ENCODE measurements around the gene NFATC4. TPM values are rescaled to one million over a fixed set of nuclear protein-coding genes. Genes with fewer than 3 reads are reported as not detected.

Gene NFATC4
- total RNA-seq, 2 donors from 2014 or later: 24.8 to 34.1 TPM

DNA sequence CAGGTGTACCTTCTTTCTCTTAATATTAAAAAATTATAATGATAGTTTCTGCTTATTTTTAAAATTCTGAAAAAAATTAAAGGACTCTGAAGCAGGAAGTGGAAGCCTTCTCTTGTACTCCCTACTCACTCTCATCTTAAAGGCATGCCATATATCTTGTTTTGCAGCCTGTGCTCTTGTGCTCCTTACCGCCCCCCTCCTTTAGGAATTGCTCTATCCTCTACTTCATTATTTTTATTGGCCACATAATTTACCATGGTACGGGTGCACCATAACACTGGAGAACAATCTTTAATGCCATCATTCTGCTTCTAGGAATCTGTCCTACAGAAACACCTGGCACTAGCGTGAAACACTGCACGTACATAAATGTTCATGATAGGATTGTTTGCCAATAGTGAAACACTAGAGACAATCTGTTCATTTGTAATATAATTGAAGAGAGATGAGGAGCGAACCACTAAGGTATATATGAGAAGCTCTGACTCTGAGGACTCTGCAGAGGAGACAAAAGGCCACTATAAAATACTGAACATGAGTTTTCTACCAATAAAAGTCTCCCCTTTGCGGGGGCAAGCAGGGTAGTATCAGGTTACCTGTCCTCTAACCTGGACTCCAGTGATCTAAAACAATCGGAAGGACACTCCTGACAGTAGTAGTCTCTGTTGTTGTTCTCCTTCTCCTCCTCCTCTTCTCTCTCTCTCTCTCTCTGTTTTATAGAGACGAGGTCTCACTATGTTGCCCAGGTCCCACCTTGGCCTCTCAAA lies 24.5 kb downstream of the NFATC4 start:
- Mint-ChIP-seq H3K9me3 (no peaks in the 10 kb centered on the region), H3K36me3 (ENCODE audit: low read depth) (no peaks in the 10 kb centered on the region), H3K4me1 (peaks cover 31% of the 10 kb centered on the region), H3K27ac (no peak overlapping the region), H3K4me3 (no peak overlapping the region), H3K27me3 (ENCODE audit: insufficient read depth) (peaks cover 25% of the 10 kb centered on the region)
- TF ChIP-seq, protein P1, sequence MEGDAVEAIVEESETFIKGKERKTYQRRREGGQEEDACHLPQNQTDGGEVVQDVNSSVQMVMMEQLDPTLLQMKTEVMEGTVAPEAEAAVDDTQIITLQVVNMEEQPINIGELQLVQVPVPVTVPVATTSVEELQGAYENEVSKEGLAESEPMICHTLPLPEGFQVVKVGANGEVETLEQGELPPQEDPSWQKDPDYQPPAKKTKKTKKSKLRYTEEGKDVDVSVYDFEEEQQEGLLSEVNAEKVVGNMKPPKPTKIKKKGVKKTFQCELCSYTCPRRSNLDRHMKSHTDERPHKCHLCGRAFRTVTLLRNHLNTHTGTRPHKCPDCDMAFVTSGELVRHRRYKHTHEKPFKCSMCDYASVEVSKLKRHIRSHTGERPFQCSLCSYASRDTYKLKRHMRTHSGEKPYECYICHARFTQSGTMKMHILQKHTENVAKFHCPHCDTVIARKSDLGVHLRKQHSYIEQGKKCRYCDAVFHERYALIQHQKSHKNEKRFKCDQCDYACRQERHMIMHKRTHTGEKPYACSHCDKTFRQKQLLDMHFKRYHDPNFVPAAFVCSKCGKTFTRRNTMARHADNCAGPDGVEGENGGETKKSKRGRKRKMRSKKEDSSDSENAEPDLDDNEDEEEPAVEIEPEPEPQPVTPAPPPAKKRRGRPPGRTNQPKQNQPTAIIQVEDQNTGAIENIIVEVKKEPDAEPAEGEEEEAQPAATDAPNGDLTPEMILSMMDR (conservative IDR thresholded peaks at IDR 0.05): peak; percentile 35
- H3K36me3 ChIP-seq (ENCODE audit: control insufficient read depth, insufficient read depth, low read length): no peaks in the 10 kb centered on the region
- H3K9me3 ChIP-seq (ENCODE audit: control insufficient read depth, low read length): no peaks in the 10 kb centered on the region
- 87 to 90% methylated on average over 5 to 8 of the region's 8 CpGs for WGBS, 2 experiments (ENCODE audit: insufficient coverage in 1 of 2, insufficient read length in 1 of 2)
- peaks cover 11% of the 10 kb centered on the region for H3K27me3 ChIP-seq (ENCODE audit: control insufficient read depth, insufficient read depth, low read length, poor library complexity, severe bottlenecking)
- peaks cover 4% of the 10 kb centered on the region for H3K4me1 ChIP-seq (ENCODE audit: control insufficient read depth, insufficient read depth, low read length)
- H3K9ac ChIP-seq (ENCODE audit: extremely low read depth, low read length, poor library complexity, severe bottlenecking): no peak overlapping the region
- no peak for DNase-seq
- H3K4me3 ChIP-seq (ENCODE audit: low read length): no peak overlapping the region
- no peak overlapping the region for H3K27ac ChIP-seq (ENCODE audit: low read depth, low read length)

DNA sequence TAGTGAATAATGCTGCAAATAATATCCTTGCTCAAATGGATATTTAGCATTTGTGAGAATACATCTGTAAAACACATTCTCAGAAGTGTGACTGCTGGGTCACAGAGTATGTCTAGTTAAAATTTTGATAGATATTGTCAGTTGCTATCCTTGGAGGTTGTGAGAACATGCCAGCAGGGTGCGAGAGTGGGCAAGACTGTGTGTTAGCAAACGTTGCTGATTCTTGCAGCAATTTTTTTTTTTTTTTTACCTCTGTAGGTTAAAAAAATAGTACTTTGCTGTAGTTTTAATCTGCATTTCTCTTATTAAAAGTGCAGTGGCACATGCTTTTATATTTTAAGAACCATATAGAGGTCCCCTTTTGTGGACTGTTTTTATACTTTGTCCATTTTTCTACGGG lies 26.3 kb downstream of the NFATC4 start:
- peaks cover 18% of the 10 kb centered on the region for H3K27me3 Mint-ChIP-seq (ENCODE audit: insufficient read depth)
- 70% methylated on average over 3 of the region's 3 CpGs; no CpG with 5 or more reads in 1 of the 2 experiments for WGBS, 2 experiments (ENCODE audit: insufficient coverage in 1 of 2, insufficient read length in 1 of 2)

DNA sequence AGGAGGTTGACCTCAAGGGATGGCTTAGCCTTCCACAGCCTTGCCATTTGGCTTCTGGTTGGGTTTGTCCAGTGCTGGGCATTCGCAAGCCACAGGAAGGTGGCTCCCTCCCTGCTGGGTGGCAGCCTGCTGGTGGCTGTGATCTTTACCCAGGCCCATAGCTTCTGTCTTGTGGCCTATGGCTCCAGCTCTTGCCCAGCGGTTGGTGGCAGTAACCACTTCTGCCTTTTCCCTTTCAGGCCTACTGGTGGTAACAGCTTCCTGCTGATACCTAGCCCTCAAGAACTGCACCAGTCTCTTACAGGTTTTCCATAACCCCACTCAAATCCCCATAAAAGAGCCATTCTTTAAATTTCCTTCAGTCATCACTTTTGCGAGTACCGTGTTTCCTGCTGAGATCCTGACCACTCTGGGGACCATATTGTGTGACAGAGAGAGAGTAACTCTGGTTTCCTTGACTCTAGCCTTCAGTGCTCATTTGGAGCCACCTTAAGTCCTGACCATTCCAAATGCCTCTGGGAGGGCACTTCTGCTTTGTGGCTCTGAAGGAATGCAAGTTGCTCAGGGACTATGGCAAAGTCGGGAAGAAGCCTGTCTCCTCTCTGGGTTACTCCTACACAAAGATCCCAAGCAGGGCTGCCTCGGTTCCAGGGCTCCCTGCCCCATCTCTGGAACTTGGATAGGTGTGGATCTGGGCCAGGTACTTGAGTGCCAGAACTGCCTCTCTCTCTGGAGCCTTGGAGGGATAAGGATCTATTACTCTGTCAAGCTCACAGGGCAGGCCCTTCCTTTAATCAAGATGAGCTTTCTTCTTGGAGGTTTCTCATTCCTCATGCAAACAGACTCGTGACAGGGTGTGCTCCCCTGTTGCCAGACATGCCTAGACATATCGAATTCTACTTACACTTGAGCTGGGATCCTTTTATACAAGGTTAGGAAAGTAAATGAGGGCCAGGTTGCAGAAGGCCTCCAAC lies 27.9 kb downstream of the NFATC4 start:
- no peak overlapping the region for H3K4me3 ChIP-seq (ENCODE audit: low read length)
- H3K4me3 Mint-ChIP-seq: no peak overlapping the region
- DNase-seq: no peak
- peaks cover 3% of the 10 kb centered on the region for H3K4me1 ChIP-seq (ENCODE audit: control insufficient read depth, insufficient read depth, low read length)
- peaks cover 12% of the 10 kb centered on the region for H3K27me3 Mint-ChIP-seq (ENCODE audit: insufficient read depth)
- no peak overlapping the region for H3K27ac ChIP-seq (ENCODE audit: low read depth, low read length)
- no peaks in the 10 kb centered on the region for H3K36me3 ChIP-seq (ENCODE audit: control insufficient read depth, insufficient read depth, low read length)
- WGBS, 2 experiments (ENCODE audit: insufficient coverage in 1 of 2, insufficient read length in 1 of 2): 89% methylated on average over 7 to 8 of the region's 8 CpGs
- H3K27ac Mint-ChIP-seq: no peak overlapping the region
- peaks cover 5% of the 10 kb centered on the region for H3K27me3 ChIP-seq (ENCODE audit: control insufficient read depth, insufficient read depth, low read length, poor library complexity, severe bottlenecking)
- H3K36me3 Mint-ChIP-seq (ENCODE audit: low read depth): no peaks in the 10 kb centered on the region
- H3K4me1 Mint-ChIP-seq: peaks cover 28% of the 10 kb centered on the region
- TF ChIP-seq, protein P1 (conservative IDR thresholded peaks at IDR 0.05): no peak
- no peak overlapping the region for H3K9ac ChIP-seq (ENCODE audit: extremely low read depth, low read length, poor library complexity, severe bottlenecking)
- no peaks in the 10 kb centered on the region for H3K9me3 Mint-ChIP-seq
- H3K9me3 ChIP-seq (ENCODE audit: control insufficient read depth, low read length): no peaks in the 10 kb centered on the region

More for the DNA sequence above, 26.3 kb downstream of the NFATC4 start:
- Mint-ChIP-seq H3K36me3 (ENCODE audit: low read depth) (no peaks in the 10 kb centered on the region), H3K4me3 (no peak overlapping the region), H3K4me1 (peaks cover 21% of the 10 kb centered on the region), H3K9me3 (no peaks in the 10 kb centered on the region), H3K27ac (no peak overlapping the region)
- Histone ChIP-seq H3K9me3 (ENCODE audit: control insufficient read depth, low read length) (no peaks in the 10 kb centered on the region), H3K9ac (ENCODE audit: extremely low read depth, low read length, poor library complexity, severe bottlenecking) (no peak overlapping the region), H3K4me3 (ENCODE audit: low read length) (no peak overlapping the region), H3K36me3 (ENCODE audit: control insufficient read depth, insufficient read depth, low read length) (no peaks in the 10 kb centered on the region), H3K4me1 (ENCODE audit: control insufficient read depth, insufficient read depth, low read length) (no peaks in the 10 kb centered on the region), H3K27ac (ENCODE audit: low read depth, low read length) (no peak overlapping the region), H3K27me3 (ENCODE audit: control insufficient read depth, insufficient read depth, low read length, poor library complexity, severe bottlenecking) (peaks cover 11% of the 10 kb centered on the region)
- no peak for DNase-seq
- TF ChIP-seq, protein P1 (conservative IDR thresholded peaks at IDR 0.05): peak; percentile 23
